Fibroblast of pulmonary artery (primary cell): ENCODE data around the gene EDEM1.
"Not testable (repeated sequence)": the region's sequence is repeated elsewhere in the genome, so short reads cannot be mapped to it uniquely, and the experiment has no call there.

Source experiments
- DNase-seq: peaks from one replicate; pipeline ENCODE4 v3.0.0-alpha.2; 2010; ENCODE audit warnings: low read depth
- H3K4me3 ChIP-seq: replicated peaks from 2 replicates; pipeline ENCODE4 v1.5.1; 2011; ENCODE audit warnings: low read depth, mild to moderate bottlenecking, control low read depth, low read length, moderate library complexity
- TF ChIP-seq, protein P1 (sequence below): IDR thresholded peaks from 2 replicates; pipeline ENCODE4 v1.5.1; 2011; ENCODE audit warnings: mild to moderate bottlenecking, control low read depth, low read length, inconsistent platforms; ENCODE audit errors: missing control alignments

EDEM1 gene

DNA sequence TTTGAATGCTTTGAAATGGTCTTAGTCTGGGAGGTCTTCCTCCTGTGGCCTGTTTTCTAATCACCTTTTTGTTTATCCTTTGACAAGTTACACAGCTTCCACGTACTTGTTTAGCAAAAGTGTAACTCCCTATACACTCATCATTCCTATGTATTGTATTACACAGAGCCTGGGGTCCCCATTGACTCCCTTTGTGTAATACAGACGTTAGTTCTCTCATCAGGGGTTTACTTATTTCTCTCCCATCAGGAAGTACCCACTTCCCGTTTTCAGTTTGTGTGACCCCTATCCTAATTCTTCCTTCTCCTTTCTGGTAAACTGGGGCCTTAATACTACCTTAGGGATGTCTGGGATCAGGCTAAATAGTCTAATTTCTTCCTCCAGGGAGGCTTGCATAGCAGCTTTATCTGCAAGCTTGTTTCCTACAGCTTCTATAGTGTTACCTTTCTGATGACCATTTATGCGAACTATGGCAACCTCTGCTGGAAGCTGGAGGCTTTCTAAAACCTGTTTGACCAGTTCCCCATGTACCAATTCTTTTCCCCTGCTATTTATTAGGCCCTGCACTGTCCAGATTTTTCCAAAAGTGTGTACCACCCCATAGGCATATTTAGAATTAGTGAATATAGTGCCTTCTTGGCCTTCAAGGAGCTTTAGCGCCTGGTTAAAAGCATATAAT is 43.1 kb upstream of the EDEM1 start:
- H3K4me3 ChIP-seq = no peak overlapping the region
- no peak for DNase-seq
- TF ChIP-seq, protein P1, sequence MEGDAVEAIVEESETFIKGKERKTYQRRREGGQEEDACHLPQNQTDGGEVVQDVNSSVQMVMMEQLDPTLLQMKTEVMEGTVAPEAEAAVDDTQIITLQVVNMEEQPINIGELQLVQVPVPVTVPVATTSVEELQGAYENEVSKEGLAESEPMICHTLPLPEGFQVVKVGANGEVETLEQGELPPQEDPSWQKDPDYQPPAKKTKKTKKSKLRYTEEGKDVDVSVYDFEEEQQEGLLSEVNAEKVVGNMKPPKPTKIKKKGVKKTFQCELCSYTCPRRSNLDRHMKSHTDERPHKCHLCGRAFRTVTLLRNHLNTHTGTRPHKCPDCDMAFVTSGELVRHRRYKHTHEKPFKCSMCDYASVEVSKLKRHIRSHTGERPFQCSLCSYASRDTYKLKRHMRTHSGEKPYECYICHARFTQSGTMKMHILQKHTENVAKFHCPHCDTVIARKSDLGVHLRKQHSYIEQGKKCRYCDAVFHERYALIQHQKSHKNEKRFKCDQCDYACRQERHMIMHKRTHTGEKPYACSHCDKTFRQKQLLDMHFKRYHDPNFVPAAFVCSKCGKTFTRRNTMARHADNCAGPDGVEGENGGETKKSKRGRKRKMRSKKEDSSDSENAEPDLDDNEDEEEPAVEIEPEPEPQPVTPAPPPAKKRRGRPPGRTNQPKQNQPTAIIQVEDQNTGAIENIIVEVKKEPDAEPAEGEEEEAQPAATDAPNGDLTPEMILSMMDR = no peak

DNA sequence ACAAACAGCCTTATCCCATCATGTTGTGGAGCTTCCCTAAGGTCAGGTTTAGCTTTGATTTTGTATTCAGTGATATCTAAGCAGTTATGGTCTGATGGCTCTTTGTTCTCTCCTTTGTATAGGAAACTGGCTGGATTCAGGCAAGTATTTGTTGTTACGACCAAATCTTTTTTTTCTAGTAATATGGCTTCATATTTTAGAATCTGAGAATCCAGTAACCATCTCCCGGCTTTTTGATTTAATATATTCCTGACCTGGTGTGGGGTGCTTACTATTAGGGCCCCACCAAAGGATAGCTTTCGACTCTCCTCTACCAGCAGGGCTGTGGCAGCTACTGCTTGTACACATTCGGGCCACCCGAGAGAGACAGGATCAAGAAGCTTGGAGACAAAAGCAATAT is 42.4 kb upstream of the EDEM1 start:
- no peak for DNase-seq
- TF ChIP-seq, protein P1 = no peak
- no peak overlapping the region for H3K4me3 ChIP-seq

DNA sequence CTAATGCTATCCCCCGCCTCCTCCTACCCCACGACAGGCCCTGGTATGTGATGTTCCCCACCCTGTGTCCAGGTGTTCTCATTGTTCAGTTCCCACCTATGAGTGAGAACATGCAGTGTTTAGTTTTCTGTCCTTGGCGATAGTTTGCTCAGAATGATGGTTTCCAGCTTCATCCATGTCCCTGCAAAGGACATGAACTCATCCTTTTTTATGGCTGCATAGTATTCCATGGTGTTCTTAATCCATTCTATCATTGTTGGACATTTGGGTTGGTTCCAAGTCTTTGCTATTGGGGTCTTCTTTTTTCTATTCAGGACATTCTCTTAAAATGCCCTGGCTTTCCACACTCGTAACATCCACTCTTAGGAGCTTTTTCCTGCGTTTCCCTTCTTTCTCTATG is 40.4 kb upstream of the EDEM1 start:
- not testable (repeated sequence) for DNase-seq, H3K4me3 ChIP-seq

DNA sequence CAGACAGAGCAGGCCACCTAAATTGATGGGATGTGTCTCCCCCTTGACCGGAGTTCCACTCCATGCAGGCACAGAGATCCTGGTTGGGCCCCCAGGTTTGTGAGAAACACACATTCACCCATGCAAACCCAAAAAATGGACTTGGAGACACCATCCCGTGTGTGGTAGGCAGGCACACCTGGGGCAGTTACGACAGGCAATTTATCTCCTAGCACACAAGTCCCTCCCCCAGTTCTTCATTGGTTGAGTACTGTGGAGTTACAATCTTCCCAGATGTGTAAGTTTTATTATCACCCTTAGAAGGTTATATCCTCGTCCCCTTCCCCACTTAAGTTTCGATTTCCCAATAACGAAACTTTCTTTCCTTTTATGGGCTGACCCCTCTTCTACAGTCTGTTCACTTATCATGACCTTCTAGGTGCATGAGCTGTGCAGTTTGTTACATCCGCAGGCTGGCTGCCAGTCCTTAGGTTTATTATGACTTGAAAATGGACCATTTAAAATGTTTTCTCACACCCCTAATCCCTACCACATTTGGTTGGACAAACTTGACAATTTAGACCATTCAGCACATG is 38.1 kb upstream of the EDEM1 start:
- TF ChIP-seq, protein P1 = no peak
- no peak for DNase-seq
- no peak overlapping the region for H3K4me3 ChIP-seq

DNA sequence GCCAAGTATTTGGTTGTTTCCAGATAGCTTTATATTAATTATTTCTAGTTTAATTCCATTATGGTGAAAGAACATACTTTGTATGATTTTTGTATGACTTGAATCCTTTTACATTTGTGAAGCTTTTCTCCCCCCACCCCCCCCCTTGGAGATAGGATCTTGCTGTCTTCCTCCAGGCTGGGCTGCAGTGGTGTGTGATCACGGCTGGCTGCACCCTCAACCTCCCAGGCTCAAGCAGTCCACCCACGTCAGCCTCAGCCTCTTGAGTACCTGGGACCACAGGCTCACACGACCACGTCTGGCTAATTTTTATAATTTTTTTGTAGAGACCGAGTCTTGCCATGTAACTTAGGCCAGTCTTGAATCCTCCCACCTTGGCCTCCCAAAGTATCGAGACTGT is 35.9 kb upstream of the EDEM1 start:
- no peak overlapping the region for H3K4me3 ChIP-seq
- TF ChIP-seq, protein P1 = no peak
- no peak for DNase-seq

DNA sequence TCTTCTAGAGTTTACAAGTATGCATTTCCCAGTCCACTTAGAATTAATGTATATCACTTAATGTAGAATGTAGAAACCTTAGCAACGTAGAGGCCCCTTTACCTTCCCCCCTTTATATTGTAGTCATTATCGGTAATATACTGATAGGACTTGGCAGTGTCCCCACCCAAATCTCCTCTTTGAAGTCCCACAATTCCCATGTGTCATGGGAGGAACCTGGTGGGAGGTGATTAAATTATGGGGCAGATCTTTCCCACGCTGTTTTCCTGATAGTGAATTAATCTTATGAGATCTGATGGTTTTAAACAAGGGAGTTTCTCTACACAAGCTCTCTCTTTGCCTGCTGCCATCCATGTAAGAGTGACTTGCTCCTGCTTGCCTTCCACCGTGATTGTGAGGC is 34.4 kb upstream of the EDEM1 start:
- DNase-seq = no peak
- no peak overlapping the region for H3K4me3 ChIP-seq
- TF ChIP-seq, protein P1 = no peak

DNA sequence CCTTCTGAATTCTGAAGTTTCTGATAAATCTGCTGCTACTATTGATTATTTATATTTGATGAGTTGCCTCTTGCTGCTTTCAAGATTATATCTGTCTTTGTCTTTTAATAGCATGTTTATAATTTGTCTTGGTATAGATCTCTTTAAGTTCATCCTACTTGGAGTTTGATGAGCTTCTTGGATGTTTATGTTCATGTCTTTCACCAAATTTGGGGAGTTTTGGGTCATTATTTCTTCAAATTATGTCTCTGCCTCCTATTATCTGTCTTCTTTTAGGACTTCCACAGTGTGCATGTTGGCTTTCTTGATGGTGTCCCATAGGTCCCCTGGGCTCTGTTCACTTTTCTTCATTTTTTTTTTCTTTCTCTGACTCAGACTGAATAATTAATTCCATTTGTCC is 32.3 kb upstream of the EDEM1 start:
- no peak for DNase-seq
- no peak overlapping the region for H3K4me3 ChIP-seq
- TF ChIP-seq, protein P1 = no peak
